GM19455 (cell line): ENCODE data around the gene NHLH1.

Experiments
- ATAC-seq: cut with Tn5 transposase; IDR thresholded peaks from one replicate; pipeline ENCODE4 v1.9.1; 2021; ENCODE audit not compliant: unreplicated experiment

Gene NHLH1

DNA sequence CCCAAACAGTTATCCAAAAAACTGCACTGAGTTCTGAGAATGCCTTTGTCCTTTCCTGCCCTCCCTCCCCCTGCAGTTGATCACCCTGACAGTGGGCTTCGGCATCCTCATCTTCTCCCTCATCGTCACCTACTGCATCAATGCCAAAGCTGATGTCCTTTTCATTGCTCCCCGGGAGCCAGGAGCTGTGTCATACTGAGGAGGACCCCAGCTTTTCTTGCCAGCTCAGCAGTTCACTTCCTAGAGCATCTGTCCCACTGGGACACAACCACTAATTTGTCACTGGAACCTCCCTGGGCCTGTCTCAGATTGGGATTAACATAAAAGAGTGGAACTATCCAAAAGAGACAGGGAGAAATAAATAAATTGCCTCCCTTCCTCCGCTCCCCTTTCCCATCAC is 8.8 kb upstream of the NHLH1 start:
- no peak for ATAC-seq

DNA sequence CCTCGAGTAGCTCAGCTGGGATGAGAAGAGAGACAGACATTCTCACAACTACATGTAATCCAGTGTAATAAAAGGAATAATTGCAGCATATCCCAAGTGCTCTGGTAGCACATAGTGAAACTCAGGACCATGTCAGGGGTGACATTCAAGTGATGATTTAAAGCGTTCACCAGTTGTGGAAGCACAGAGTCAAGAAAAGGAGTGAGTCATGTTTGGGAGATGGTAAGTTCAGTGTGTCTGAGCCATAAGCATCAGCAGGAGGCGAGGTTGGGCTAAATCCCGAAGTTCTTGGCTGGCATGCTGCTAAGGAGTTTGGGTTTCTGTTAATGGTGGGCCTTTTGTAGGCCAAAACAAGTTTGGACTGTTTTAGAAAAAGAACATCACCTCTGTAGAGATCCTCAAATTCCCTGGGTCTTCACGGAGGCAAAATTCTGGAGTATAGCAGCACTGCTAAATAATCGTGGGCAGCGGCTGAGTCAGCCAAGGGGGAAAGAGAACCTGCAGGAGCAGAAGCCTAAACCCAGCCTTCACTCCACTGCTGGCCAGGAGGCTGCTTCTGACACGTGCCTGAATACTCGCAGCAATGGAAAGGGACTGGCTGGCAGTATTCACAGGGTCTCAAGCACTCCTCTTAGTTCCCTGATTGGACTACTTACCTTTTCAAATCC is 7.2 kb upstream of the NHLH1 start:
- ATAC-seq, result no peak

DNA sequence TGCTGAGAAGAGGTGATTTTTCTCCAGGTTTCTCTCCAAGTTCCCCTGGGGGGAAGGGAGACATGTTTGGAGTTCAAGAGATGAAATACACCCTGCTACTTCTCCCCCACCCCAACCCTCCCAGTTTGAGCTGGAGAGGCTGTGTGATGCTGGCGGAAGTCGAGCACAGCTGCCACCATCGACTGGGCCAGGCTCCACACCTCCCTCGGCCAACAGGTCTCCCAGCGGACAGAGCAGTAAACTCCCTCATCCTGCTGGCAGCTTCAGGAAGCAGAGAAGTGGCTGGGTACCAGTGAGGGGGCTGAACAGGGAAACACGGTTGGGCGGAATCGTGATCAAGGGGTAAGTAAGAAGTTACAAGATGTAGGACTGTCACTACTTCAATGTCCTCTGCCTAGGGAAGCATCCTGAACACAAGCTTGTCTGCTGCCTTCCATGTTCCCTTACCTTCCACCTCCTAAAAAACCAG is 6.6 kb upstream of the NHLH1 start:
- ATAC-seq, result no peak

DNA sequence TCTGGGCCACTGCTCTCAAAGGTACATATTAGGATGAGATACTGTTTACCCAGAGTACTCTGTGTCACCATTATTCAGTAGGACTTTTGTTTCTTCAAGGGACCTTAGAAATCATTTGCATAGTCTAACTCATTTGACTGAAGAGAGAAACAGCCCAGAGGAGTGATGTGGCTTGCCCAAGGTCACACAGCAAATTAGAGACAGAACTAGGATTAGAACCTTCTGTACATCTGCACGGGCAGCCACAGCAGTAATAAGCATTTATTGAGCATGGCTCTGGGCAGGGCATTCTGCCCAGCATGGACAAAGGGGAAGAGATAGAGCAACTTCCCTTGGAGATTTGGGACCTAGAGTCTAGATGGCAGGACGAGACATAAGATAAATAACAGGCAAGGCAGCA is 5.7 kb upstream of the NHLH1 start:
- ATAC-seq, result no peak

DNA sequence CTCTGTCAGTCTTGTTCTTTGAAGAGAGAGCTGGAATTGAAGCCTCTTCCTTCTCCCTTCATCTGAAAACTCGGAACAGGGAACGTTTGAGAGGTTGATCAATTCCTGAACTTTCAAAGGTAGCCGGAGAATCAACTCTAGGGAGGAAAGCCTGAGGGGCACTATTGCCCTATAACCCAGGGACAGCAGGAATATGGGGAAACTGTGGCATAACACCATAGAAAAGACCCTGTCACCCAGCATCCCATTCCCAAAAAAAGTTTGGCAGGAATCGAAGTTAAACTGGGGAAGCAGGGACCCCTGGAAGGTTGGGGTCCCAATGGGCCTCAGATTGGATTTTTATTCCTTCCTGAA is 5.1 kb upstream of the NHLH1 start:
- no peak for ATAC-seq

DNA sequence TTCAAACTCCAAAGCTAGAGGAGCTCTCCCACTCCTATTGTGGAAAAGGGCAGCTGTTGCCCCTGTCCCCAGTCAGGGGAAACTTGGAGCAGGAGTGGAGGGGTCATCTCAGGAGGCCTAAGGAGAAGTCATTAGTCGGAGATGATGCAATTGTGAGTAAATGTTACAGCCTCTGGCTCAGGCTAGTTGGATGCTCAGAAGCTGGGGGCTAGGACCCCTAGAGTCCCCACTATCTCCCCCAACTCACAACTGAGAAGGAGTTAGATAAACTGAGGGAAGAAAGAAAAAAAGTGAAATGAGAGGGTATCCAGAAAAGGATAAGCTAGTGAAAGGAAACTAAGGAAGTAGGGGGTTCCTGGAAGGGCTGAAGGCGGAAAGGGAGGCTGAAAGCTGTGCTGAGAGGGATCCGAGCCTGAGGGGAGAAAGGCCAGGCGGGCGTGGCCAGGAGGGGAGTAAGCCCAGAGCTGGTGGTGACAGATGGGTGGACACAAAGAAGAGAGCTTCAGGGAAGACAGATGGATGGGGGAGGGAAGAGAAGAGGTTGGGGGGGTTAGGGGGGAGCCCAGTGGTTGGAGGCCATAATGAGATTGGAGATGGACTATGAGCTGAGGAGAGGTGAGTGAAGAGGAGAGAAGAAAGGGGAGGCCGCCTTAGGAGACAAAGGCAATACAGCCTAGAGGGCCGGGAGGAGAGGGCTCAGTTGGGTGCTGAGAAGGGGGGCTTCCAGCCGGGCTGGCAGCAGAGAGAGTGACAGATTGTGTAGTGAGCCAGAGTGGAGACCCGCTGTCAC is 4.5 kb upstream of the NHLH1 start:
- ATAC-seq, result no peak

DNA sequence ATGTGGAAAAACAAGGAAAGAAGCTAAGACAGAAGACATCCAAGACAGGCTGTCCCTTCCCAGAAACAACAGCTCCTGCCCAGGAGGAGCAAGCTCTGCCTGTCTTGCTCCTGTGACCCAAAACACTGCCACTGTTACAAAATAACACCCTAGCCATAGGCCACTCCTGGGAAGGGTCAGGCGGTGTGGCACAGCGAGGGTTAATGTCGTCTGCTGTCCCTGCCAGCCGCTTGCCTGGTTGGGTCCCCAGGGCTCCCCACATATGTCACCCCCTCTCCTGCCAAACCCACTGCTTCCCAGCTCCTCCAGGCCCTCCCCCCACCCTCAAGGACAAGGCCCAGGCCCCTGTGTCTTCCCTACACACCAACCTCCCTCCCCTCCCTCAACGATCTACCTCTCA is 3.9 kb upstream of the NHLH1 start:
- ATAC-seq, result no peak

DNA sequence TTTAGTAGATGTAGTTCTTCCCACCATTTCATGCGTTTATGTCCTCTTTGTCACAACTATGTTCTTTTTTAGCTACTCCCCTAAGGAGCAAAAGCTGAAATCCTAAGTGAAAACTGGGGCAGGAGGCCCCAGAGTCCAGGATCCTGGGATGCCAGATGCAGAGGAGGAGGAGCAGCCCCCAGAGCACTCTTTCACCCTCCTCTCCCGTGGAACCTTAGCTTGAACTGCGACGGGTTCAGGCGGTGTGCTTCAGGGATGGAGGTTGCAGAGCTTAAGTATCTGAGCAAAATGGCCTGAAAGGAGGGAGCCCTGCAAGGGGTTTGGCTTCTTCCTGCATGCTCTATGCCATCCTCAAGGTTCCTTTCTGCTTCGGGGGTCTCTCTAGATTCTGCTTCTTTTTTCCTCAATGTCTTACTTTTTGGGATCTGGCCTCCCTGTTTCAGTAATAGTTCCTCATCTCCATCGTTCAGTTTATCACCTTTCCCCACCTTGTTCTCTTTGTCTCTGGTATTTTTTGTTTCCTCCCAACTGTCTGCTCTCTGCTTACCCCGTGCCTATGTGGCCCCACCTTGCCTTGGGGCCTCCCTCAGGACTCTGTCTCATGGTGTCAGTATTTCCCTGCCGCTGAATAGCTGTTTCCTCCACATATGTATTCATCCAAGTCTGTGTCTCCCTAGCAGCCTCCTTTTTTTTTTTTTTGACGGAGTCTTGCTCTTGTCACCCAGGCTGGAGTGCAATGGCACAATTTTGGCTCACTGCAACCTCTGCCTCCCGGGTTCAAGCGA is 2.7 kb upstream of the NHLH1 start:
- ATAC-seq, result no peak

DNA sequence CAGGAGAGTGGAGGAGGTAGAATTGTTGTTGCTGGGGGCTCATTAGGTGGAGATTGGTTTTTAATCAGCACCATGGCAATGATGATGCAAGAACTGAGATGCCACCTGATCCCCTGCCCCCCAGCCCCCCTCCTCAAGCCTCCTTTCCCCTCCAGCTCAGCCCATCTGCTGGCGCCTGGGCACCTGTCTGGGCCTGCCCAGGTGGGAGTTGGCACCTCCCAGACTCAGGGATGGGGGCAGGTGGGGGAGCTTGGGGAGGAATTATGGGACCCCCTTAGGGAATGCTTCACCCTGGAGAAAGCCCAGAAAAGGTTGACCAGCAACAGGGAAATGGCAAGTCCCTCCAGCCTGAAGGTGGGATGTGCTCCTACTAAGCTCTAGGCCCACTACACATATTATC is 1.5 kb upstream of the NHLH1 start:
- ATAC-seq, result no peak

DNA sequence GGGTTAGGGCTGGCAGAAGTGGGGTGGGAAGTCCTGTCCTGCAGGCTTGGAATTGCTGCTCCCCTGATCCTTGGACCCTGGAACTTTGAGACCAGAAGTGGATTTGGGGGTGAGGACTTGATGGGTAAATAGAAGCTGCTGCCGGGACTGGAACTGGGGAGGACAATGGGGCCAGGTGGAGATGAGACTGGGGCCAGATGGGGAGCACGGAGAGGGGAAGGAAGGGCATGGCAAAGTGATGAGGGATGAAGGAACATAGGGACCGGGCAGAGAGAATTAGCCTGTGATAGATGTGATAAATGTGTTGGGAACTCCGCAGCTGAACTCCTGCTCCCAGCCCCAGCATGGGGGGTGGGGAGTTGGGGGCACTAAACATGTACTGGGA is 637 bp downstream of the NHLH1 start:
- no peak for ATAC-seq

DNA sequence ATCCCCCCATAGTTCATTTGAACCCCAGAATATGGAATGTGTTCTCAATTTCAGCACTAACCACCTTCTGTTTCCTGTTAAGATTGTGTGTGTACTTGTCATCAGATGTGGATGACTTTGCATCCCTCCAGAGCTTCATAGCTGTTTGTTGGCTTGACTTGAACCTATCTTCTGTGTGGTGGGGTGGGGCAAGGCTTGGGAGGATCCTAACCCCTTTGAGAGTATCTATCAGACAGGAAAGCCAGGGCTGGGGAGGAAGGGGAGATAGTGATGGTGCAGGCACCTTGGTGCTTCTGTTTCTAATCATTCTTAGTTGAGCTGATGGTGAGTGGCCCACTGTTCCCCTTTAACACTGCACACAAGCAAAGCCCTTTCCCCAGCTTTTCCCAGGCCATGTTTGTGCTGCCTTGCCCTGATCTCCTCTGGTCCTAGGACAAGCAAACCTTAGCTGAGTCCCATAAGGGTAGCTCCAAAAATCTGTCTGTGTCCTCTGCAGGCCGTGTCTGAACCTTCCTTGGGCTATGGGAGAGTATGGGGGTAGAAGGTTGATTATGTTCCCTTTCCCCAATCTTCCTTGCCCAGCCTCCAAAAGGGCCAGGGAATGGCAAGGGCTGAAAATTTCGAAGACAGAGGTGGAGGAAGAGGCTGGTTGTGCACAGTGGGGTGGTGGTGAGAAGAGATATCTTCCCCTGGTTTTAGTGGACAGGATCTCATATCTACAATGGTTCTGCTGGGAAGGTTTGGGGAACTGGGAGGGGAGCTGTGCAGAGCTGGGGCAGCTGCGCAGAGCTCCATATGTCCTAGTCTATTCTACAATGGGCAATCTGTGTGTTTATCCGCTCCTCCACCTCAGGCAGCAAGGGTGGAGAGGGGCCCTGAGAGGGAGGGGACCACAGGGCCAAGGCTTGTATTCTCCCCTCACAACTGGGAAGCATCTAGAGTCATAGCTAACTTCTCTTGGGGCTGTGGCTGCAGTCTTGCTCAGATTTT is 1.4 kb downstream of the NHLH1 start:
- ATAC-seq, result no peak

DNA sequence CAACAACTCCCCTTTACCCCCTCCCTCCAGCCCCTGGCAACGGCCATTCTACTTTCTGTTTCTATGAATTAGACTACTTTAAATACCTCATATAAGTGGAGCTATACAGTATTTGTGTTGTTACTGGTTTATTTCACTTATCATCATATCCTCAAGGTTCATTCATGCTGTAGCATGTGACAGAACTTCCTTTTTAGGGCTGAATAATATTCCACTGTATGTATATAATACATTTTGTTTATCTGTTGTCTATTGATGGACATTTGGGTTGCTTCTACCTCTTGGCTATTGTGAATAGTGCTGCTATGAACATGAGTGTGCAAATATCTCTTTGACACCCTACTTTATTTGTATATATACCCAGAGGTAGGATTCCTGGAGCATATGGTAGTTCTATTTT is 2.2 kb downstream of the NHLH1 start:
- no peak for ATAC-seq

DNA sequence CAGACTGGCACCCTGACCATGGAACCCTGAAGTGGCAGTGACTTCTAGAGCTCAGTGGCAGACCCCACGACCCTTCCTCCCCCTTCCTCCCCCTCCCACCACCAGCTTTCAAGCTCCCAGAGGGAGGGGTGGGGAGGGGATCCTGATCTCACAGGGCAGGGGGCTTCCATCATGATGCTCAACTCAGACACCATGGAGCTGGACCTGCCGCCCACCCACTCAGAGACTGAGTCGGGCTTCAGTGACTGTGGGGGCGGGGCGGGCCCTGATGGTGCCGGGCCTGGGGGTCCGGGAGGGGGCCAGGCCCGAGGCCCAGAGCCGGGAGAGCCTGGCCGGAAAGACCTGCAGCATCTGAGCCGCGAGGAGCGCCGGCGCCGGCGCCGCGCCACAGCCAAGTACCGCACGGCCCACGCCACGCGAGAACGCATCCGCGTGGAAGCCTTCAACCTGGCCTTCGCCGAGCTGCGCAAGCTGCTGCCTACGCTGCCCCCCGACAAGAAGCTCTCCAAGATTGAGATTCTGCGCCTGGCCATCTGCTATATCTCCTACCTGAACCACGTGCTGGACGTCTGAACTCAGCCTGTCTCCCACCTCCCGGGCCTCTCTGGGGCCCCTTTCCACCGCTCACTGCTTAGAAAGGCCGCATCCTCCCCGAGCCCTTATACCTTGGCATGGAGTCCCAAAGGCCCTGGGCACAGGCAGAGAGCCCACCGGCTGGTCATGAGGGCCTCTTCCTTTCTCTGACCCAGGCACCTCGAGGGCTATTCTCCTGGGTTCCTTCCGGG is 3.9 kb downstream of the NHLH1 start:
- ATAC-seq, result no peak

DNA sequence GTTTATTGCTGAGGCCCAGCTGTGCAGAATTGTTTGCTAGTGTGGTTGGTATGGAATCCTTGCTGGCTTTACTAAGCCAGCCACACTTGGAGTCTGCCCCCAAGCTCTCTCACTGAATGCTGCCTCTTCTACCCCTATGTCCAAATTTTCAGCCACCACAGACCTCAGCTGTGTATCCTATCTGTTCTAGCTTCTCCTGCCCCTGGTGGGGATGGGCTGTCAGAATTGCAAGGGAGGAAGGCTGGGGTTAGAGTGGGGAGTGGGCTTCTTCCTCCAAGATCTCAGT is 4.4 kb downstream of the NHLH1 start:
- no peak for ATAC-seq

DNA sequence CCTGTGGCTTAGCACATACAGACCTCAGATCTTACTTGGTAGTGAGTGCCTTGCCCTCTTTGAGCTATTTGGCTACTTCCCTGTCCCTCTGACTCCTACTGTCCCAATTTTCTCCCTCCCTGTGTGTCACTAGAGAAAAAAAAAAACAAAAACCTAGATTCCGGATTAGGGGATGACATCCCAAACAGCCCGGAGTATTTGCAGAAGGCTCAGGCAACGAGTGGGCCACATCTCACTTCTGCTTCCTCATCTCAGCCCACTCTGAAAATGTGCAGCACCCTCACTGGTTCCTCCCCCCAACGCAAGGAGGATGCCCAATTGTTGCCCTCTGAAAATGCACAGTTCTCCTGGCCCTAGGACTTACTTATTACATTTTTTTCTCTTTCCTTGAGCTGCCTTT is 4.9 kb downstream of the NHLH1 start:
- ATAC-seq, result no peak

DNA sequence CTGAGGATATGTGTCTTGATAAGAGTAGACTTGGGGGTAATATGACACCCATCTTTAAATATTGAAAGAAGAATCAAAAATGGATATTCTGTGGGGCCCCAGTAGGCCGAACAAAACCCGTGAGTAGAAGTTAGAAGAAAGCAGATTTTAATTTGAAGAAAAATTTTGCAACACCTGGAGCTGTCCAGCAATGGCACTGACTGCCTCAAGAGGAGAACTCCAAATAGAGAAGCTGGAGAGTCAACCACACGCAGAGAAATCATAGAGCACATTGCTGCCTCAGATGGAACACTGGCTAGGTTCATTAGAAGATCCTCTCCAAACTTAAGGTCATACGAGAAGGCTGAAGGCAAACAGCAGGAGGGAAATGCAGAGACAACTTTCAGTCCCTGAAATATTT is 6.8 kb downstream of the NHLH1 start:
- no peak for ATAC-seq

DNA sequence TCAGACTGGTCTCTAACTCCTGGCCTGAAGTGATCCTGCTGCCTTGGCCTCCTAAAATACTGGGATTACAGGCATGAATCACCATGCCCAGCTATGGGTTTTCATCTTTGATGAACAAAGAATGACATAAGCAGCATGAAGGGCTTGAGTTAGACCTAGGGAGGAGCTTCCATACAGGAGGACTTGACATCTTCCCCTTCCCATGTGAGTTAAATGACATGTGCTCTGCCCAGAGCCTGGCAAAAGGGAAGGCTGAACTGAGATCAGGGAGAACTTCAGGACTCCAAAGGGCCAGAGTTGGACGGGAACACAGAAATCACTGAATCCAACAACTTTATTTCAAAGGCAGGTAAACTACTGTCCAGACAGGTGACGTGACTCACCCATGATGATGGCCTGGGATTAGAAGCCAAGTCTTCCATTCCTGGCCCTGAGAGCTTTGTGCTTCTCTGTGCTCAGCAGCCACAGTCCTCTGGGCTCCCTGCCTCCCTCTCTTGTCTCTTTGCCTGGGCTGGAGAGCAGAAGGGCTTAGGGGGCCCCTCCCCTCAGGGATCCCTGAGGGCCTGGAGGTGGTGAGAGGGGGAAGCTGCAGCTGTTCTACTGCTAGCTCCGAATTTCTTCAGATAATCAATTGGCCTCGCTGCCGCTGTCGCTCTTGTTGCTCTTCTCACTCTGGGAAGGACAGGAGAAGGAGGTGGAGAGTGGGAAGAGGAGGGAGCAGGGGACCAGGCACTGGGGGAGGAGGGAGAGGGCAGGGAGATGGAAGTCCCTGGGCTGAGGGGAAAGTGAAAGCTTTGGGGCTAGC is 7.6 kb downstream of the NHLH1 start:
- no peak for ATAC-seq

DNA sequence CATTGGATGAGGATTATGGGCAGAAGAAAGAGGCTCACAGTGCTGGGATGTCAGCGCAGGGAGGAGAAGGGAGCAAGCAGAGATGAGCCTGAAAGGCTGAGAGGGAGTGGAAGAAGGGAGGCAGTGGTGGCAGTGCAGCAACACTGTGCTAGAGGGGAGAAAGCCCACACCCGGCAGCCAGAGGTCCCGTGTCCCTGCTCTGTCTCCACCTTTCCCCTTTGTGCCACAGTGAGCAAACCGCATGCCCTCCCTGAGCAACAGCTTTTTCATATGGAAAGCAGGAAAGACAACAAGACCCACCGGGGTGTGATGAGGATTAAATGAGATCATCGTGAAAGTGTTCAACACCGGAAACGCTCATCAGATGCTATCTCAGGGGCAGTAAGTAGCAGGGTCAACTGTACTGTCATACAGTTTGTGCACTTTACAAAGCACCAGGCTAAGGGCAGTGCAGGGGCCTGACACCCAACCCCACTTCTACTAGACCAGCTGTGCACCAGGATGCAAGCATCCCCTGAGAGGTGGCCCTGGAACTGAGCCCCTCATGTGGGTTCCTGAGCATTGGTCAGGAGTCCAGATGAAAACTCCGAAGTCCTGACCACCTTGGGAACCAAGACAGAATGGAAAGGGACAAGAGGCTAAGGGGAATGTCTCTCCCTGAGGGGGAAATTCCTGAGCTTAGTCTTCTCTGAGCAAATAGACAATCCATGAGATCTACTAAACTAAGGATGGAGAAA is 9.1 kb downstream of the NHLH1 start:
- no peak for ATAC-seq
